Natural killer cell treated with Interleukin-12 subunit alpha and Interleukin-12 subunit beta and Interleukin-15 and Interleukin-18, amount 100 ng/mL, for 72 hours (primary cell): Measurements from ENCODE around the gene IL5RA. TPM values are rescaled to one million over a fixed set of nuclear protein-coding genes. Genes with fewer than 3 reads are reported as not detected.

Source experiments
- ATAC-seq, 2 donors: fragments of 150-1000 bp; cut with Tn5 transposase in 1 of 2; sonication (Bioruptor Pico), chemical (Tn5 transposase) in 1 of 2; 2 replicates each; pipeline ENCODE4 v1.10.0; 2021
- DNase-seq: peaks from one replicate; pipeline ENCODE4 v3.0.0; 2022; ENCODE audit warnings: low spot score
- H3K27ac Mint-ChIP-seq, 2 donors: 1 replicate in 1 of 2; 2 replicates in 1 of 2; pipeline ENCODE4 v1.8.0; 2022; ENCODE audit warnings: mixed read lengths in 2 of 2, mild to moderate bottlenecking in 1 of 2, moderate library complexity in 1 of 2
- H3K27me3 Mint-ChIP-seq, 2 donors: 1 replicate in 1 of 2; 2 replicates in 1 of 2; pipeline ENCODE4 v1.8.0; 2022; ENCODE audit warnings: mixed read lengths in 2 of 2
- H3K36me3 Mint-ChIP-seq: one replicate; pipeline ENCODE4 v1.8.0; 2022; ENCODE audit warnings: mixed read lengths
- H3K4me1 Mint-ChIP-seq, 2 donors: 1 replicate in 1 of 2; 2 replicates in 1 of 2; pipeline ENCODE4 v1.8.0; 2022; ENCODE audit warnings: low read depth in 2 of 2, mixed read lengths in 2 of 2, mild to moderate bottlenecking in 1 of 2
- H3K4me3 Mint-ChIP-seq: one replicate; pipeline ENCODE4 v1.8.0; 2022; ENCODE audit warnings: mixed read lengths
- H3K9me3 Mint-ChIP-seq: 2 replicates; pipeline ENCODE4 v1.8.0; 2022; ENCODE audit warnings: mixed read lengths
- total RNA-seq, 2 donors: library from RNA; stranded (reverse); gene quantifications; one replicate each; pipeline ENCODE4 v1.2.3, GENCODE V29; 2022

The IL5RA gene
- total RNA-seq, 2 donors from 2014 or later, result 5.0 TPM; not detected in 1

GRCh38 chr3:3071136-3071535 lies 39.0 kb downstream of the IL5RA start:
- Mint-ChIP-seq H3K4me1 (no peaks in the 10 kb centered on the region), H3K27me3 (no peaks in the 10 kb centered on the region), H3K36me3 (no peaks in the 10 kb centered on the region), H3K4me3 (no peak overlapping the region), H3K27ac (no peak overlapping the region), H3K9me3 (no peaks in the 10 kb centered on the region)
- DNase-seq, result no peak
- no peak for ATAC-seq

DNA sequence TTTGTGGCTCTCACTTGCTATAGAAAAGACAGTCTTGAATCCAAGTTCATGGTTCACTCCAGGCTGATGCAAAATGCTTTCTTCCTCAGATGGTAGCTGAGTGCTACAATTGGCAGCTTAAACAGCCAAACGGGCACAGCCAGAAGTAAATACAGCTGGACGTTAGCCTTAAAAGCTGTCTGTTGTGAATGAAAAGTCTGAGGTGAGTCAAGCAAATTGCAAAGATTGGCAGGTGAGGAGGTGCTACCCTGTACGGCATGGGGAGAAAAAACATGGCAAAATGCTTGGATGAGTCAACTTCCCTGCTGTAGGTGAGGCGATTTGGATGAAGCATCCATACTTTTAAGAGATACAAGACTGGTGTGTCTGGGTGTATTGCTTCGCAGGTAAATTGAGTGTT lies 40.5 kb downstream of the IL5RA start:
- no peaks in the 10 kb centered on the region for H3K36me3 Mint-ChIP-seq
- ATAC-seq, result no peak
- H3K27ac Mint-ChIP-seq, result no peak overlapping the region
- no peaks in the 10 kb centered on the region for H3K9me3 Mint-ChIP-seq
- no peak overlapping the region for H3K4me3 Mint-ChIP-seq
- H3K4me1 Mint-ChIP-seq, result no peaks in the 10 kb centered on the region
- H3K27me3 Mint-ChIP-seq, result no peaks in the 10 kb centered on the region
- DNase-seq, result no peak

GRCh38 chr3:3068358-3068881 lies 41.8 kb downstream of the IL5RA start:
- no peaks in the 10 kb centered on the region for H3K36me3 Mint-ChIP-seq
- no peak overlapping the region for H3K27ac Mint-ChIP-seq
- no peaks in the 10 kb centered on the region for H3K27me3 Mint-ChIP-seq
- no peak overlapping the region for H3K4me3 Mint-ChIP-seq
- DNase-seq, result no peak
- ATAC-seq, result no peak
- H3K4me1 Mint-ChIP-seq, result no peaks in the 10 kb centered on the region
- H3K9me3 Mint-ChIP-seq, result no peaks in the 10 kb centered on the region

- DNase-seq, result no peak
- H3K27ac Mint-ChIP-seq, result no peak overlapping the region
- H3K4me3 Mint-ChIP-seq, result no peak overlapping the region
- H3K4me1 Mint-ChIP-seq, result no peaks in the 10 kb centered on the region
- no peaks in the 10 kb centered on the region for H3K9me3 Mint-ChIP-seq
- ATAC-seq, result no peak
- H3K36me3 Mint-ChIP-seq, result no peaks in the 10 kb centered on the region
- H3K27me3 Mint-ChIP-seq, result no peaks in the 10 kb centered on the region
These were observed 43.3 kb downstream of the IL5RA start for GRCh38 chr3:3066910-3067309.

DNA sequence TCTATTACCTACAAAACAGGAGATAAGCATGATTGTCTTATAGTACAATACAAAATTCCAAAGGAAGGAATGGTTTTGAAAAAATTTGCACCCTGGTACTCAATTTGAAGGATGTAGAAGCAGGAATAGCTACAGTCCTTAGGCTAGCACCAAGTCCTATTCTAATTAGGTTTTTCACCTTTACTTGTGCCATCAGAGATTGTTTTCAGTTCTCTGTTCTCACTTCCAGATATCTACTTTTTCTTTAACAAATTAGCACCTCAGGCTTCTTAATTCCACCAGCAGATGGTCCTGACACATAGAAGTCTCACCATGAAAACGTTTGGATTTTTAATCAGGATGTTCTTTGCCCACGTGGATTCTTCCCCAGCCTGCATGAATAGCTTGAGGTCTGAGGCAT lies 43.8 kb downstream of the IL5RA start:
- Mint-ChIP-seq H3K27me3 (no peaks in the 10 kb centered on the region), H3K4me3 (no peak overlapping the region), H3K36me3 (no peaks in the 10 kb centered on the region), H3K9me3 (no peaks in the 10 kb centered on the region), H3K27ac (no peak overlapping the region), H3K4me1 (no peaks in the 10 kb centered on the region)
- no peak for ATAC-seq
- no peak for DNase-seq

DNA sequence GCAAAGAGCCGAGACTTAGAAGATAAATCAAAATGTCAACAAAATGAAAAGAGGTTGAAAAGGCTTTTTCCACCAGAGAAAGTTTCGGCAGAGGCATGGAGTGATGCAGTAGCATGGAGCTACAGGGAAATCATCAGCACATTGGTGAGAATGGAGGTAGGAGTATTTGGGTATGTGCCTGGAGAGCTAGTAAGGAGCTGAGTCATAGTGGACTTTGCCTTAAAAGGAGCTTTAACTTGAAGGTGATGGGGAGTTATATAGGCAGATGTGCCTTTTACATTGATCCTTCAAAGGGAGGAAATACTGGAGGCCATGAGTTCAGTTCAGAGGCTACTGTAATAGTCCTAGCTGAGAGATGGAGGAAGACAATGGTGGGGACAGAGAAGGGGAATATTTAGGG lies 44.3 kb downstream of the IL5RA start:
- DNase-seq (no peak), ATAC-seq (no peak)
- no peaks in the 10 kb centered on the region for H3K4me1 Mint-ChIP-seq
- no peak overlapping the region for H3K27ac Mint-ChIP-seq
- no peaks in the 10 kb centered on the region for H3K27me3 Mint-ChIP-seq
- no peaks in the 10 kb centered on the region for H3K9me3 Mint-ChIP-seq
- no peaks in the 10 kb centered on the region for H3K36me3 Mint-ChIP-seq
- no peak overlapping the region for H3K4me3 Mint-ChIP-seq

DNA sequence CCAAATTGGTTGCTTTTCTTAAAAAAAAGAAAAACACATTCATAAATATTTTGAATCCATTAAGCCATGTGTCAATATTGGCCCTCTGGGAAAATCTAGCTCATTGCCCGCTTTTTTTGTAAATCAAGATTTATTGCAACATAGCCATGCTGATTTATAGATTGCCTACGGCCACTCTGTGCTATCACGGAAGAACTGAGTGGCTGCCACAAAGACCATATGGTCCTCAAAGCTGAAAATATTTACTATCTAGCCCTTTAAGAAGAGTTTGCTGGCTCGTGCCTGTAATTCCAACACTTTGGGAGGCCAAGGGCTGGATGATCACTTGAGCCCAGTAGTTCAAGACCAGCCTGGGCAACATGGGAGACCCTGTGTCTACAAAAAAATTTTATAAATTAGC lies 45.9 kb downstream of the IL5RA start:
- ATAC-seq (no peak), DNase-seq (no peak)
- Mint-ChIP-seq H3K4me1 (no peaks in the 10 kb centered on the region), H3K27me3 (peaks cover 0 to 2% of the 10 kb centered on the region in 2 donors), H3K9me3 (no peaks in the 10 kb centered on the region), H3K27ac (peak overlapping the region in 1 of 2 donors; percentile 40), H3K4me3 (no peak overlapping the region), H3K36me3 (no peaks in the 10 kb centered on the region)

DNA sequence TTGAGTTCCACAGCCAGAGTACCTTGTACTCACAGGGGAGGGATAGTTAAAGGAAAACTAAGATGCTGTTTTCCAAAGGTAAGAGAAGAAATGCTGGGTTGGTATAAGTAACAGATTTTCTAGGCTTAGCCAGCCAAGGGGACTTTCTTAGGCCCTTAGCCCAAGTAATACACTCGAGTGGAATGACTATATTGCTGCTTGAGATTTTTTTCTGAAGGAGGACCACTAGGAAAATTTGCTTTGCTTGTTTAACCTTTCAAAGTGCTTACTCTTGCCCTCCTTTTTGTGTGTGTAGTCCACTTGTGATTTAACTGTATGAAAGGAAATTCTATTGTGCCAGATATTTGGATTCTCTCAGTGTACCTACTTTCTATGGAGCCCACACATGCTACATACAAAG lies 50.5 kb downstream of the IL5RA start:
- H3K36me3 Mint-ChIP-seq, result no peaks in the 10 kb centered on the region
- DNase-seq (no peak), ATAC-seq (no peak)
- peaks cover 5 to 12% of the 10 kb centered on the region in 2 donors for H3K27me3 Mint-ChIP-seq
- no peak overlapping the region for H3K27ac Mint-ChIP-seq
- no peaks in the 10 kb centered on the region for H3K4me1 Mint-ChIP-seq
- H3K4me3 Mint-ChIP-seq, result no peak overlapping the region
- no peaks in the 10 kb centered on the region for H3K9me3 Mint-ChIP-seq

- no peak for DNase-seq
- Mint-ChIP-seq H3K27me3 (peaks cover 7% of the 10 kb centered on the region in 2 donors), H3K9me3 (no peaks in the 10 kb centered on the region), H3K4me1 (no peaks in the 10 kb centered on the region), H3K4me3 (no peak overlapping the region), H3K36me3 (no peaks in the 10 kb centered on the region), H3K27ac (no peak overlapping the region)
- no peak for ATAC-seq
These were observed 56.2 kb downstream of the IL5RA start for GRCh38 chr3:3053974-3054373.

DNA sequence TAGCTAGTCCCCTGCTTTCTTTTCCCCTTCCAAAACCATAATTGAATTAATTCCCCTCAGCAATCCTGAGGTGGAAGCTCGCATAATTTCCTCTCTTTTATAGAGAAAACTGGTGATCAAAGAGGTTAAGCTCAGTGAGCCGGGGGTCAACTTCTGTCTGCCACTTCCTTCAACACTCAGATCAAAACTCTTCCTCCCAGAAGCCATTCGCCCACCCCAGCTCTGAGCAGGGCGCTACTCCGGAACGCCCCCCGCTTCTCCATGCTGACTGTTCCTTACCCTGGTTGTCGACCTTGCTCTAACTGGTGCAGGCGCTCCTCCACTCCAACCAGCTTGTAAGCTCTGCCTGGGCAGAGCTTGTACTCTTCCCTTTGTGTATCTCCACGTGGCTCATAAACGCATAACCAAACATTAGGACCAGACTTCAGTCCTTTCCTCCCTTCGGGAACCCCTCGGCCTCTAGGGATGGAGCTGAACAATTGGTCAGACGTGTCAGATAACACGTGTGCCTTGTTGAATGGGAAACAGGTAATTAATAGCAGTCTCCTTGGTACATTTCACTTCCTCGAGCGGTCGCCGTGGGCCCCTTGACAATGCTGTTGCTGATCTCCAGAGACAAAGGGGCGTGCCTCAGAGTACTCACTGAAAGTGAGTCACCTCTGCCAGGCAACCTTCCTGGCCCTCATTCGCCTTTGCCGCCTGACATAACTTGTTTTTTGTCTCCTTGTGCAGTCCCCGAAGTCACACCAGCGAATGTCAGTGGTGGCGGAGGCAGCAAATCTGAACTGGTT lies 71.8 kb downstream of the IL5RA start:
- no peak for DNase-seq
- ATAC-seq, result peak; percentile 24 to 33
- no peaks in the 10 kb centered on the region for H3K36me3 Mint-ChIP-seq
- peaks cover 10 to 23% of the 10 kb centered on the region in 2 donors for H3K27me3 Mint-ChIP-seq
- no peaks in the 10 kb centered on the region for H3K4me1 Mint-ChIP-seq
- no peak overlapping the region for H3K27ac Mint-ChIP-seq
- H3K4me3 Mint-ChIP-seq, result no peak overlapping the region
- no peaks in the 10 kb centered on the region for H3K9me3 Mint-ChIP-seq

GRCh38 chr3:3037156-3037555 lies 73.0 kb downstream of the IL5RA start:
- no peak for ATAC-seq
- Mint-ChIP-seq H3K9me3 (no peaks in the 10 kb centered on the region), H3K27me3 (peaks cover 14 to 23% of the 10 kb centered on the region in 2 donors), H3K36me3 (no peaks in the 10 kb centered on the region), H3K4me1 (no peaks in the 10 kb centered on the region), H3K4me3 (no peak overlapping the region), H3K27ac (no peak overlapping the region)
- DNase-seq, result no peak

DNA sequence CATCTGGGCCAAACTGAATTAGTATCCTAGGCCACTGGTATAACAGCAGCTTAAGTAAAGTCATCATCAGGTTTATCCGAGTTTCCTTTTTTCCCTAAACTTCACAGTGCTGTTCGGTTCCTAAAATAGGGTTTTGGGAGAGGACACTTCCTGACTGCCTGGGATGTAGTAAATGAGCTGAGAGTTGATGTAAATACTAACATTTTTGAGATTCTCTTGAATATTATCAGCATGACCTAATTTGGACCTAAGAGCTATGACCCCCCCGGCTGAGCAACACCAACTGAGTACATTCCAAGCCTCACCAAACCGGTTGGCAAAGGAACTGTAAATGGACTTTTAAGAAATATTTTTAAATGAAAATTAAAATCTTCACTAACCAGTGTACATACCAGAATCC lies 78.8 kb downstream of the IL5RA start:
- Mint-ChIP-seq H3K27me3 (peaks cover 4 to 6% of the 10 kb centered on the region in 2 donors), H3K9me3 (no peaks in the 10 kb centered on the region), H3K4me1 (peaks cover 10 to 11% of the 10 kb centered on the region in 2 donors), H3K36me3 (no peaks in the 10 kb centered on the region), H3K27ac (no peak overlapping the region), H3K4me3 (no peak overlapping the region)
- DNase-seq, result no peak
- no peak for ATAC-seq

DNA sequence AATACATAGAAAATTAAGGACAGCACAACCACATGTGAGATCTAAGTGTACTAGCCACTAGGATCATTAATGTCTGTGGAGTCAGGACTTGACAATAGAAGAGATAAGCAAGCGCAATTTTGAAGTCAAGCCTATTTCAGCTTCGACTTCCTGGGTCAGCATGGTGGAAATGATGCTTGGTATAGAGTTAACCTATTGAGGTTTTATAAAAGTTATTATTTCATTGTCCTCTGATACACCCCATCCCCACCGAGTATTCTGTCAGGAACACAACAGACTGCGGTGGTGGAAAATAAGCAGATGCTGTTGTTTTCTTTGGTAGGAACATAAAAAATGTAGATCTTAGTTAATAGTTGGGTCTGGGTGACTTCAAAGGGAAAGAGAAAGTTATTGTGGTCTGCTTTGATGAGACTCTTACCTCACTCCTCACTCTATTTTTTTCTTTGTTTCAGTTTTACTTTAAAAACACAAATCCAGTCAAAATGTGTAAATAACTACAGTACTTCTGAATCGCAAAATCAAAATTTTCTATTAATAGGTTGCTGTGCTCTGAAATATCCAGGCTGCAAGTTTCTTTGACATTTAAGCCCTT lies 82.1 kb downstream of the IL5RA start:
- DNase-seq, result no peak
- H3K4me3 Mint-ChIP-seq, result peak overlapping the region; percentile 41
- no peaks in the 10 kb centered on the region for H3K9me3 Mint-ChIP-seq
- H3K36me3 Mint-ChIP-seq, result no peaks in the 10 kb centered on the region
- peak; percentile 73 to 84 for ATAC-seq
- peak overlapping the region; percentile 56 to 79 for H3K27ac Mint-ChIP-seq
- H3K4me1 Mint-ChIP-seq, result peaks cover 10 to 11% of the 10 kb centered on the region in 2 donors
- peaks cover 9 to 15% of the 10 kb centered on the region in 2 donors for H3K27me3 Mint-ChIP-seq

- Mint-ChIP-seq H3K9me3 (no peaks in the 10 kb centered on the region), H3K36me3 (no peaks in the 10 kb centered on the region), H3K27ac (no peak overlapping the region), H3K4me3 (no peak overlapping the region), H3K27me3 (peaks cover 16 to 18% of the 10 kb centered on the region in 2 donors), H3K4me1 (peaks cover 6 to 7% of the 10 kb centered on the region in 2 donors)
- ATAC-seq (no peak), DNase-seq (no peak)
These were observed 86.9 kb downstream of the IL5RA start for GRCh38 chr3:3023111-3023745.
